Astrocyte (in vitro differentiated cells and primary cell): Measurements from ENCODE around the gene SELENOO. TPM values are rescaled to one million over a fixed set of nuclear protein-coding genes. Genes with fewer than 3 reads are reported as not detected.

Experiments
- DNase-seq: peaks from one replicate; pipeline ENCODE4 v3.0.0-alpha.2; 2010; ENCODE audit warnings: low read depth
- FAIRE-seq: peaks from 2 replicates; lab custom pipeline; 2011; peaks lifted over from hg19 to GRCh38; lab: Jason Lieb, UNC
- H2AFZ ChIP-seq: 2 replicates; pipeline ENCODE4 v1.6.0; 2012; ENCODE audit warnings: low read depth, low read length, inconsistent platforms
- H3K27ac ChIP-seq: 2 replicates; pipeline ENCODE4 v1.5.1; 2011; ENCODE audit warnings: low read depth, low read length, inconsistent platforms
- H3K27me3 ChIP-seq: 2 replicates; pipeline ENCODE4 v1.6.0; 2011; ENCODE audit warnings: low read length, inconsistent platforms; ENCODE audit not compliant: insufficient read depth
- H3K36me3 ChIP-seq: 2 replicates; pipeline ENCODE4 v1.5.1; 2011; ENCODE audit warnings: low read length, inconsistent platforms; ENCODE audit not compliant: insufficient read depth
- H3K4me1 ChIP-seq: 2 replicates; pipeline ENCODE4 v1.5.1; 2011; ENCODE audit warnings: low read length, inconsistent platforms; ENCODE audit not compliant: insufficient read depth
- H3K4me2 ChIP-seq: 2 replicates; pipeline ENCODE4 v1.6.0; 2012; ENCODE audit warnings: low read length, inconsistent platforms
- H3K4me3 ChIP-seq: 2 replicates; pipeline ENCODE4 v1.5.1; 2011; ENCODE audit warnings: low read depth, mild to moderate bottlenecking, low read length, inconsistent platforms; ENCODE audit not compliant: insufficient read depth
- H3K79me2 ChIP-seq: 2 replicates; pipeline ENCODE4 v1.6.0; 2012; ENCODE audit warnings: mild to moderate bottlenecking, low read length, inconsistent platforms; ENCODE audit not compliant: insufficient read depth
- H3K9ac ChIP-seq: 2 replicates; pipeline ENCODE4 v1.6.0; 2012; ENCODE audit warnings: mild to moderate bottlenecking, low read length, inconsistent platforms
- H3K9me3 ChIP-seq: 2 replicates; pipeline ENCODE4 v1.5.1; 2012; ENCODE audit warnings: low read depth, mild to moderate bottlenecking, low read length, inconsistent platforms; ENCODE audit not compliant: insufficient read depth
- H4K20me1 ChIP-seq: 2 replicates; pipeline ENCODE4 v1.6.0; 2012; ENCODE audit warnings: low read length, inconsistent platforms; ENCODE audit not compliant: insufficient read depth
- H3K27ac Mint-ChIP-seq: one replicate; pipeline ENCODE4 v1.8.0; 2021; ENCODE audit warnings: mild to moderate bottlenecking, mixed read lengths; ENCODE audit not compliant: unreplicated experiment
- H3K27me3 Mint-ChIP-seq: one replicate; pipeline ENCODE4 v1.8.0; 2021; ENCODE audit warnings: low read depth, mixed read lengths; ENCODE audit not compliant: unreplicated experiment
- H3K36me3 Mint-ChIP-seq: one replicate; pipeline ENCODE4 v1.8.0; 2021; ENCODE audit warnings: low read depth, mixed read lengths; ENCODE audit not compliant: unreplicated experiment
- H3K4me1 Mint-ChIP-seq: one replicate; pipeline ENCODE4 v1.8.0; 2021; ENCODE audit warnings: low read depth, mixed read lengths; ENCODE audit not compliant: unreplicated experiment
- H3K4me3 Mint-ChIP-seq: one replicate; pipeline ENCODE4 v1.8.0; 2021; ENCODE audit warnings: mild to moderate bottlenecking, moderate library complexity, mixed read lengths; ENCODE audit not compliant: unreplicated experiment
- H3K9me3 Mint-ChIP-seq: one replicate; pipeline ENCODE4 v1.8.0; 2021; ENCODE audit warnings: mild to moderate bottlenecking, mixed read lengths; ENCODE audit not compliant: unreplicated experiment
- CTCF ChIP-seq: IDR thresholded peaks from 2 replicates; pipeline ENCODE4 v1.5.1; 2011; ENCODE audit warnings: low read depth, mild to moderate bottlenecking, inconsistent platforms, low read length, moderate library complexity; ENCODE audit not compliant: insufficient read depth
- EZH2 ChIP-seq: IDR thresholded peaks from 2 replicates; pipeline ENCODE4 v1.6.1; 2012; ENCODE audit warnings: mild to moderate bottlenecking, low read length, inconsistent platforms; ENCODE audit not compliant: insufficient read depth
- total RNA-seq: library from RNA; stranded (reverse); gene quantifications from 2 replicates; pipeline ENCODE4 v1.2.1, GENCODE V29; 2021

Gene SELENOO
- total RNA-seq, 1 donor from 2014 or later = 18.5 TPM

- Mint-ChIP-seq H3K9me3 (no peaks in the 10 kb centered on the region), H3K36me3 (peaks cover 14% of the 10 kb centered on the region), H3K27ac (no peak overlapping the region), H3K4me1 (no peaks in the 10 kb centered on the region), H3K4me3 (peak overlapping the region; percentile 88), H3K27me3 (no peaks in the 10 kb centered on the region)
- H3K4me3 ChIP-seq = peak overlapping the region; percentile 66
- no peaks in the 10 kb centered on the region for H3K9me3 ChIP-seq
- H2AFZ ChIP-seq = peak overlapping the region; percentile 56
- H3K27ac ChIP-seq = no peak overlapping the region
- H3K4me1 ChIP-seq = peaks cover 13% of the 10 kb centered on the region
- peak overlapping the region; percentile 97 for H3K4me2 ChIP-seq
- no peaks in the 10 kb centered on the region for H3K27me3 ChIP-seq
- no peak for DNase-seq
- peak overlapping the region; percentile 79 for H3K9ac ChIP-seq
- H3K79me2 ChIP-seq = peaks cover 54% of the 10 kb centered on the region
- H3K36me3 ChIP-seq = peaks cover 8% of the 10 kb centered on the region
- TF ChIP-seq EZH2 (no peak), CTCF (no peak)
- FAIRE-seq = no peak
- peaks cover 46% of the 10 kb centered on the region for H4K20me1 ChIP-seq
Observed at GRCh38 chr22:50201191-50202129, 649 bp downstream of the SELENOO start.

GRCh38 chr22:50202130-50202666 is 1.4 kb downstream of the SELENOO start:
- Mint-ChIP-seq H3K36me3 (peaks cover 14% of the 10 kb centered on the region), H3K4me3 (peak overlapping the region; percentile 88)

More at GRCh38 chr22:50202130-50202666, 1.4 kb downstream of the SELENOO start:
- H3K27ac Mint-ChIP-seq = peak overlapping the region; percentile 42
- H2AFZ ChIP-seq = no peak overlapping the region
- H3K9me3 ChIP-seq = no peaks in the 10 kb centered on the region
- peaks cover 52% of the 10 kb centered on the region for H4K20me1 ChIP-seq
- H3K9ac ChIP-seq = peak overlapping the region; percentile 79
- H3K9me3 Mint-ChIP-seq = no peaks in the 10 kb centered on the region
- FAIRE-seq (no peak), DNase-seq (no peak)
- no peaks in the 10 kb centered on the region for H3K4me1 Mint-ChIP-seq
- no peaks in the 10 kb centered on the region for H3K27me3 ChIP-seq
- H3K79me2 ChIP-seq = peaks cover 54% of the 10 kb centered on the region
- TF ChIP-seq EZH2 (no peak), CTCF (no peak)
- H3K27me3 Mint-ChIP-seq = no peaks in the 10 kb centered on the region
- peaks cover 9% of the 10 kb centered on the region for H3K36me3 ChIP-seq
- no peak overlapping the region for H3K27ac ChIP-seq
- peak overlapping the region; percentile 66 for H3K4me3 ChIP-seq
- H3K4me1 ChIP-seq = peaks cover 13% of the 10 kb centered on the region
- peak overlapping the region; percentile 97 for H3K4me2 ChIP-seq
